T-helper 2 cell treated with Interferon-gamma antibody and Interleukin-4, amounts not matched to agents 100 ng/mL and 5 ng/mL, for 36 hours (primary cell): ENCODE measurements around the gene NGRN. TPM values are rescaled to one million over a fixed set of nuclear protein-coding genes. Genes with fewer than 3 reads are reported as not detected.

ENCODE experiments used
- intact Hi-C: fragments of 100-400 bp; cut with micrococcal nuclease; formaldehyde crosslinking; loops from one replicate; pipeline ENCODE4 v1.15.1; 2023
- total RNA-seq: library from RNA; stranded (reverse); gene quantifications from 2 replicates; pipeline ENCODE4 v1.2.3, GENCODE V29; 2022

Gene NGRN, protein sequence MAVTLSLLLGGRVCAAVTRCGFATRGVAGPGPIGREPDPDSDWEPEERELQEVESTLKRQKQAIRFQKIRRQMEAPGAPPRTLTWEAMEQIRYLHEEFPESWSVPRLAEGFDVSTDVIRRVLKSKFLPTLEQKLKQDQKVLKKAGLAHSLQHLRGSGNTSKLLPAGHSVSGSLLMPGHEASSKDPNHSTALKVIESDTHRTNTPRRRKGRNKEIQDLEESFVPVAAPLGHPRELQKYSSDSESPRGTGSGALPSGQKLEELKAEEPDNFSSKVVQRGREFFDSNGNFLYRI
- 30.0 and 31.8 TPM in 2 replicates for total RNA-seq

DNA sequence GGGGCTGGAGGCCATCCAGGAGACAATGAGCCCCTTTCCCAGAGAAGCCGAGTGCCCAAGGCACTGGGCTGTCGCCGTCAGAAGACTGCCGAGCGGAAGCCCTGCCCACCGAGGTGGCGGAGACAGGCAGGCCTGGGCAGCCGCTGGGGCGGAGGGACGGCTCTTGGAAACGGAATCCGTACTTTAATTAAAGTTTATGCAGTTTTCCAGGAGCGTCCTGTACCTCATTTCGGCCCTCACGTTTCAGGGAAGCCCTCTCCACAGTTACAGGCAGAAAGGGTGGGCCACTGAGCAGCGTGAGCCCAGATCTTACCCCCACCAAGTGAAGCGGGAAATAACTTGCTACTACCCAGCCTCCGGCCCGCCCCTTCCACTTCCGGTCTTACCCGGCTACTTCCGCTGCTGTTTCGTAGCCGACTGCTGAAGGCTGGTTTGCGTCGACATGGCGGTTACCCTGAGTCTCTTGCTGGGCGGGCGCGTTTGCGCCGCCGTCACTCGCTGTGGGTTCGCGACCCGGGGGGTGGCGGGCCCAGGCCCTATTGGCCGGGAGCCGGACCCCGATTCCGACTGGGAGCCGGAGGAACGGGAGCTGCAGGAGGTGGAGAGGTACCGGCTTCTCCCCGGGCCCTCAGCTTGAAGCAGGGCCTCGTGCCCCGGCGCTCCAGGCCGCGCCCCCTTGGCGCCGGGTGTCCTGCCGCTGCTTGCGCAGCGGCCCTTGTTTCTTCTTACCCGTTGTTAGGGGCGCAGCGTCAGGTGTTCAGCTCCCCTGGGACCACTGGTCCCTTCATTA, at the start of gene NGRN:
Gene NGRN, plus strand, starts transcription at position 402 of the 790 bp plus-strand sequence. Its CDS starts 41 bp downstream, at position 443.
- intact Hi-C loops = loop anchor here (1.0 to 5.0 kb wide), 3 partner anchors 17 to 168 kb away; partner anchors contain the start of genes GDPGP1 and TTLL13

DNA sequence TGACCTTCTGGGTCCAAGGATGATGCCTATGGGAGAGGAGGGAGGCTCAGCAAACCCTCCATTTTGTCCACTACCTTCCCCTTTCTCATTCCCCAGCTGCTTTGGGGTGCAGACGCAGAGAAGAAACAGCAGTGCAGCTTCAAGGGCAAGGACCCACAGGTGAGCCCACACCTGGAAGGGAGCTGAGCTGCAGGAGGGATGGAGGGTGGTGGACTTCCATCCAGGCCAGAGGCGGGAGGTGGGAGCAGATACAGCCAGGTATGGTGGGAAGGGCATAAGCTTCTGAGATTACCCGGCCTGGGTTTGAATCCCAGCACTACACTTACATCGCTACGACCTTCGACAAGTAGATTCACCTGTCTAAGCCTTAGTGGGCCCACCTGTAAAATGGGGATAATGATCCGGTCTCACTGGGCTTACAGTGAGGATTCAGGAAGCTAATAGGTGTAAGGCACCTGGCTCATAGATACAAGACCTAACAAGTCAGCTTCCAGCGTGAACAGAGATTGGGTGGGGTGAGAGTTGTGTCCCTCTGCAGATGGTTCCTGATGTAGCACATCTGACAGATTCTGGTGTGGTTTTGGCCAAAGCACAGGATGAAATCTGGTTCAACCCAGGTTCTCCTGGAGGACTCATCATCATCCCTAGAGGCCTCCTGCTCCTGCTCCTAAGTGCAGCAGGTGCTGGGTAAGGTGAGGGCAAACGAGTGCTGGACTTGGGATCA, 47.6 kb upstream of the NGRN start:
- intact Hi-C loops = no loop called here

DNA sequence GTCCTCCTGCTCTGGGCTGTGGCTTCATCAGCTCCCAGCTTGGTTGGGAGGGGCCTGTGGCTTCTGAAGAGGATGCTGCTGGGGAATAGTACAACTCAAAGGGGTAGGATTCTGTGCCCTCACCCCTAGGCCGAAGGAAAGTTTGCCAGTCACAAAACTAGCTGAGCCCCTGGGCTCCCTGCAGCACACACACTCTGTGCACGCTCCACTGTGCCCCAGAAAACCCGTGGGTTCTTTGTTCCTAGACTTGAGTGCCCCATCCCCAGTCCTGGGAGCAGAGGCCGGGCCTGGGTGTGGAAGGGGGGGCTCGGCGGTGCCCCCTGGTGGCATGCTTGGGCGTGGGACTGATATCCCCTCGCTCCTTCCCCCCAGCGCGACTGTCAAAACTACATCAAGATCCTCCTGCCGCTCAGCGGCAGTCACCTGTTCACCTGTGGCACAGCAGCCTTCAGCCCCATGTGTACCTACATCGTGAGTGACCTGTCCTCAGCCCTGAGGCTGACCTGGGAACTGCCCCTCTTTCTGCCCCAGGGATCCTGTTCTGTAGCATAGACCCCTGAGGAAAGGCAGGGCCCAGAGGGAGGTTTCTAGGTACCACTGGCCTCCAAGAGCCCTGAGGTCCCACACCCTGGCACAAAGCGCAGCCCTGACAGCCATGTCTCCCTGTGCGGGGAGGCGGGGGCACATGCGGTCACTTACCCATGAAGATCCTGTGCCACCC, 45.9 kb upstream of the NGRN start:
- intact Hi-C loops = loop anchor here (1.0 kb wide), 1 partner anchor 76 kb away; no protein-coding TSS in a partner anchor

DNA sequence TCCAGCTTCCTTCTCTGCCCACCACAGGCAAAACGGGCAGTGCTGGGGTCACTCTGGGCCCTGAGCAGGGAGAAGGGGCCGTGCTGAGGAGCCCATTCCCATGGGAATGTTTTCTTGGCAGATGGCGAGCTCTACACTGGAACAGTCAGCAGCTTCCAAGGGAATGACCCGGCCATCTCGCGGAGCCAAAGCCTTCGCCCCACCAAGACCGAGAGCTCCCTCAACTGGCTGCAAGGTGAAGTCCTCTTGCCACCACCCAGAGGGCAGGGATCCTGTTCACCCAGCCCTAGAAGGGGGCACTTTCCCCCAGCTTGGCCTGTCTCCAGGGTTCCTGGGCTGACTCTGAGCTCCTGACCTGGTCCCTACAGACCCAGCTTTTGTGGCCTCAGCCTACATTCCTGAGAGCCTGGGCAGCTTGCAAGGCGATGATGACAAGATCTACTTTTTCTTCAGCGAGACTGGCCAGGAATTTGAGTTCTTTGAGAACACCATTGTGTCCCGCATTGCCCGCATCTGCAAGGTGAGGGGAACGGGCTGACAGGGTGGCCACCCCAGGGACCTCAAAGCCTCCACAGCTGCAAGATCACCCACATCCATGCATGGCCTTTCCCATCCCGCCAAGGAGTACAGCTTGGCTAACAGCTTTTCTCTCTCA, 44.1 kb upstream of the NGRN start:
- intact Hi-C loops = no loop called here

DNA sequence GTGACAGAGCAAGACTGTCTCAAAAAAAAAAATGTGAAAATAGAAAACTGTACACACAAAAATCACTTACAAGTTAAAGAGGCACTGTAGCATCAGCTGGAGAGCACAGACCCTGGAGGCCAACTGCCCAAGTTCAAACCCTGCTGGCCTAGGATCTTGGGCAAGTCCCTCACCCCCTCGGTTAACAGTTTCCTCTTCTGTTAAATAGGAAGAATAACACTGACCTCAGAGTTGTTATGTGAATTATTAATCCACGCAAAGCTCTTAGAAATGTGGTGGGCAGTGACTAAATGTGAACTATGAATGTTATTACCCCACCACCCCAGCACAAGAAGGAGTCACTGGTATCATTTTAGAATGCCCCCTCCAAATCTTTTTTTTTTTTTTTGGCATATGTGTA, 42.9 kb upstream of the NGRN start:
- intact Hi-C loops = no loop called here

DNA sequence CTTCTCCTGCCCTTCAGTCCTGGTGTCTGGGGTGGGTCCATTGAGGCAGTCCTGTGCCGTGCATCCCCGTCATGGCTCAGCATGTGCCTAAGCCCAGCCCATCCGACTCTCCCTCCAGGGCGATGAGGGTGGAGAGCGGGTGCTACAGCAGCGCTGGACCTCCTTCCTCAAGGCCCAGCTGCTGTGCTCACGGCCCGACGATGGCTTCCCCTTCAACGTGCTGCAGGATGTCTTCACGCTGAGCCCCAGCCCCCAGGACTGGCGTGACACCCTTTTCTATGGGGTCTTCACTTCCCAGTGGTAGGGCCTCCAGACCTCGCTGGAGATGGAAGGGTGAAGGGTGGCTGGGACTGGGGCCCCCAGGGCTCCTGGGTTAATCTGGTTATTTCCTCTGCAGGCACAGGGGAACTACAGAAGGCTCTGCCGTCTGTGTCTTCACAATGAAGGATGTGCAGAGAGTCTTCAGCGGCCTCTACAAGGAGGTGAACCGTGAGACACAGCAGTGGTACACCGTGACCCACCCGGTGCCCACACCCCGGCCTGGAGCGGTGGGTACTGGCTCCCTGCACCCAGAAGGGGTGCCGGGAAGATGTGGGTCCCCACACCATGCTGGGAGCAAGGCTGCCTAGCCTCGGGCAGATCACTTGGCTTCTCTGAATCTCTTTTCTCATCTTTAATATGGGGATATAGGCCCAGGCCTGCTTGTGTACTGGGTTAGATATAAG, 41.9 kb upstream of the NGRN start:
- intact Hi-C loops = no loop called here

DNA sequence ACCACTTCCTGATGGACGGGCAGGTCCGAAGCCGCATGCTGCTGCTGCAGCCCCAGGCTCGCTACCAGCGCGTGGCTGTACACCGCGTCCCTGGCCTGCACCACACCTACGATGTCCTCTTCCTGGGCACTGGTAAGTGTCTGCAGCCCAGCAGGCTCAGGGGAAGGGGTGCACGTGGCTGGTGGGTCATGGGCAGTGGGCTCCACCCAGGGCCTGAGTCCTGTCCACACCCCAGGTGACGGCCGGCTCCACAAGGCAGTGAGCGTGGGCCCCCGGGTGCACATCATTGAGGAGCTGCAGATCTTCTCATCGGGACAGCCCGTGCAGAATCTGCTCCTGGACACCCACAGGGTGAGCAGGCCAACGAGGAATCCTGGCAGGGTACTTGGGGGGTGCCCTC, 40.4 kb upstream of the NGRN start:
- intact Hi-C loops = no loop called here

DNA sequence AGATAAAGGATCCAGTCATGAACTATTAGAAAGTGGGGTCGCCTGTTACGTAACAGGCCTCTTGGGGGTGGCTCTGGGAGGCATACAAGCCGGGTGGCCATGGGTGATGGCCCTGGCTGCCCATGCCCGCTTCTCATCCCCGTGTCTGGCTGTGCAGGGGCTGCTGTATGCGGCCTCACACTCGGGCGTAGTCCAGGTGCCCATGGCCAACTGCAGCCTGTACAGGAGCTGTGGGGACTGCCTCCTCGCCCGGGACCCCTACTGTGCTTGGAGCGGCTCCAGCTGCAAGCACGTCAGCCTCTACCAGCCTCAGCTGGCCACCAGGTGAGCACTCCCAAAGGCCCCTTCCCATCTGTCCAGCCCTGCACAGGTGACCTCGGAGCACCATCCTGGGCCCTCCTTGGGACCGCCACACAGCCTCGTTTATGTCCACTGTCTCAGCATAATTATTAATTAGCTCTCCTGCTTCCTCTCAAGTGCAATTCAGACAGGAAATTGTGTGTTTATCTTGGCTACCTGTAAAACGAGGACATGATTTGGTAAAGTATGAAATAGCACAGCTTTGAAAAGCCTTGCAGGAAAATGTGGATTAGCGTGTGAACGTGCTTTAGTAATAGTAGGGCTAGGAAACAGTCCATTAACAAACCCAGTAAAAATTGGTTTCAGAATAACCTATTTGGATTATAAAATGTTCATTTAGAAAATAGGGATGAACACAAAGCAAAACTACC, 39.8 kb upstream of the NGRN start:
- intact Hi-C loops = no loop called here

DNA sequence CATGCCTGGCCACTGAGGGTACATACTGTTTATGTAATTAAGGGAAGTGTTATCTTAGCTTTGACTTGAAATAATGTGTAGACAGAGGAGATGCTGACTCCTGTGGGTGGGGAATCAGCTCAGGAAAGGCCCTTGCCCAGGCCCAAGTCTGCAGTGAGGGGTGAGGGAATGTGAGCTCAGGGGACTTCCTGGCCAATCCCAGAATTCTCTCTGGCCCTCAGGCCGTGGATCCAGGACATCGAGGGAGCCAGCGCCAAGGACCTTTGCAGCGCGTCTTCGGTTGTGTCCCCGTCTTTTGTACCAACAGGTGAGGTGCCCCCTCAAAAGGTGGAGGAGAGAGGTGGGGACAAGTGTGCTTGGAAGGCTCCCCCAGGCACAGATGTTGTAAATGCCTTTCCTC, 38.1 kb upstream of the NGRN start:
- intact Hi-C loops = no loop called here

DNA sequence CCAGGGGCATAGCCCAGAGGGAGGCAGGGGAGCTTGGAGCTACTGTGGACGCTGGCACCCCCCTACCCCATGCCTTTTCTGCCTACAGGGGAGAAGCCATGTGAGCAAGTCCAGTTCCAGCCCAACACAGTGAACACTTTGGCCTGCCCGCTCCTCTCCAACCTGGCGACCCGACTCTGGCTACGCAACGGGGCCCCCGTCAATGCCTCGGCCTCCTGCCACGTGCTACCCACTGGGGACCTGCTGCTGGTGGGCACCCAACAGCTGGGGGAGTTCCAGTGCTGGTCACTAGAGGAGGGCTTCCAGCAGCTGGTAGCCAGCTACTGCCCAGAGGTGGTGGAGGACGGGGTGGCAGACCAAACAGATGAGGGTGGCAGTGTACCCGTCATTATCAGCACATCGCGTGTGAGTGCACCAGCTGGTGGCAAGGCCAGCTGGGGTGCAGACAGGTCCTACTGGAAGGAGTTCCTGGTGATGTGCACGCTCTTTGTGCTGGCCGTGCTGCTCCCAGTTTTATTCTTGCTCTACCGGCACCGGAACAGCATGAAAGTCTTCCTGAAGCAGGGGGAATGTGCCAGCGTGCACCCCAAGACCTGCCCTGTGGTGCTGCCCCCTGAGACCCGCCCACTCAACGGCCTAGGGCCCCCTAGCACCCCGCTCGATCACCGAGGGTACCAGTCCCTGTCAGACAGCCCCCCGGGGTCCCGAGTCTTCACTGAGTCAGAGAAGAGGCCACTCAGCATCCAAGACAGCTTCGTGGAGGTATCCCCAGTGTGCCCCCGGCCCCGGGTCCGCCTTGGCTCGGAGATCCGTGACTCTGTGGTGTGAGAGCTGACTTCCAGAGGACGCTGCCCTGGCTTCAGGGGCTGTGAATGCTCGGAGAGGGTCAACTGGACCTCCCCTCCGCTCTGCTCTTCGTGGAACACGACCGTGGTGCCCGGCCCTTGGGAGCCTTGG, 37.4 kb upstream of the NGRN start:
- intact Hi-C loops = no loop called here

DNA sequence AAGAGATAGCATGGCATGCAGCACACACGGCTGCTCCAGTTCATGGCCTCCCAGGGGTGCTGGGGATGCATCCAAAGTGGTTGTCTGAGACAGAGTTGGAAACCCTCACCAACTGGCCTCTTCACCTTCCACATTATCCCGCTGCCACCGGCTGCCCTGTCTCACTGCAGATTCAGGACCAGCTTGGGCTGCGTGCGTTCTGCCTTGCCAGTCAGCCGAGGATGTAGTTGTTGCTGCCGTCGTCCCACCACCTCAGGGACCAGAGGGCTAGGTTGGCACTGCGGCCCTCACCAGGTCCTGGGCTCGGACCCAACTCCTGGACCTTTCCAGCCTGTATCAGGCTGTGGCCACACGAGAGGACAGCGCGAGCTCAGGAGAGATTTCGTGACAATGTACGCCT, 36.5 kb upstream of the NGRN start:
- intact Hi-C loops = no loop called here

DNA sequence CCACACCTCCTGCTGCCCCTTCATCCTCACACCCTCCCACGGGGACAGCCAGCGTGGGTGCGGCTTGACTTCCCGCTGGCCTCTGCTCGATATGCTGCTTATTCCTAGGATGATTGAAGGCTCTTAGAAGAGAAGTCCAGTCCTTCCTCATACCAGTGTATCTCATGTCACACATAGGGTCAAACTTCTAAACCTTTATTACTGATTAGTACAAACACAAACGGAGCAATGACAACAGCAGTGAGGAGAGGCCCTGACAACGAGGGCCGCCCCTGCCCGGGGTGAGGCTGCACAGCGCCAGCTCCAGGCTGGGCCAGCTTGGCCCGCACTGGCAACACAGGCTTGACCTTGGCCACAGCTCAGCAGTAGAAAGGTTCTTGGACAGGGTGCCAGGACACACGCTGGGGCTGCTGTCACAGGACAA, 35.4 kb upstream of the NGRN start:
- intact Hi-C loops = loop anchor here (5.0 kb wide), 3 partner anchors 88 to 702 kb away; partner anchors contain the start of gene HDDC3

DNA sequence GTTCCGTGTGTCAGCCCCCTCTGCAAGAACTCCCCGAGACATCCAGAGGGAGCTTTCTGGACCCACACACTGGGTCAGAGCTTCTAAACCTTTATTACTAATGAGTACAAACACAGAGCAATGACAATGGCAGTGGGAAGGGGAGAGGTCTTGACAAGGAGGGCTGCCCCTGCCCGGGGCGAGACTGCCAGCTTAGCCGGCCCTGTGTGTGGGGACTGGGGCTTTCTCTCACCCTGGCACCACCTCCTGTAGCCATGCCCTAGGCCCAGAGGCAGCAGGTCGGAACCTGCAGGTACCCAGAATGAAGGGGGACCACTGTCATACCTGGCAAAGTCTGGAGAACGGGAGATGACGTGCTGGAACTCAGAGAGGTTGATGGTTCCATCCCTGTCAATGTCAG, 34.9 kb upstream of the NGRN start:
- intact Hi-C loops = loop anchor here (1.0 to 5.0 kb wide), 5 partner anchors 29 to 702 kb away; partner anchors contain the start of genes HDDC3, IDH2 and SEMA4B

DNA sequence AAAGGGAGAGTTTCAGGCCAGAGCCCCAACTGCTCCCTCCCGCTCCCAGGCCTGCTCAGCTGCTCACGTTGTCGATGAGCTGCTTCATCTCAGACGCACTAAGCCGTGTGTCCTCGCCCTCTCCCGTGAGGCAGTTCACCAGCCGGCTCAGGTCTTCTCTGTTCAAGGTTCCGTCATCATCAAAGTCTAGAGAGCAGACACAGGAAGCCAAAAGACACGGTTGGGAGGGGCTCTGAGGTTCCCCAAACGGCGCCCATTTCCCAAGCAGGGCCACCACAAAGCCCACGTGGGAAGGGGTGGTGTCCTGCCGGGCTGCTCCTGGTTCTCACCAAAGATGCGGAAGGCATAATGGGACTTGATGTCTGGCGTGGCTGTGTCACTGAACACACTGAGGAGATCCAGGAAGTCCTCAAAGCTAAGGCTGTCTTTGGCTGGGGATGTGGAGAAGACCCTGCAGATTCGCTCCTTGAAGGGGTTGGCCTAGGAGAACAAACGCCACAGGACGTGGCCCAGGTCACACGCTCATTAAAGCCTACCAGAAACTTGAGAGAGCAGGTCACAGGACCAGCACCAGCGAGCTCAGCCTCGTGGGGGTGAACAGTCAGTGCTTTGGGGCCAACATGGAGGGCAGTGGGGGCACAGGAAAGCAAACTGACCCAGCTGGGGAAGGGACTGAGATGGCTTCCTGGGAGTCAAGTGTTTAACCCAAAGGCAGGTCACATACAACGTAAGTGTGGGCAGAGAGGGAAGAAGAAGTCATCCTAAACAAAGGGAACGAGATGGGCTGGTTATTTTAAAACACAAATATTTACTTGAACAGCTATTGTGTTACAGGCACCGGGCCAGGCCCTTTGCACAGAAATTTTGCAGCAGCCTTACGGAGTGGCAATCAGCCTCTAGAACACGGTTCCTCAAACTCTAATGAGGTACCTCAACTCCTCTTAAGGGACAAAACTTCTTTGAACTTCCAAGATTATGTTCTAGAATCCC, 34.1 kb upstream of the NGRN start:
- intact Hi-C loops = loop anchor here (1.0 to 5.0 kb wide), 5 partner anchors 30 to 701 kb away; partner anchors contain the start of genes HDDC3, IDH2 and SEMA4B

DNA sequence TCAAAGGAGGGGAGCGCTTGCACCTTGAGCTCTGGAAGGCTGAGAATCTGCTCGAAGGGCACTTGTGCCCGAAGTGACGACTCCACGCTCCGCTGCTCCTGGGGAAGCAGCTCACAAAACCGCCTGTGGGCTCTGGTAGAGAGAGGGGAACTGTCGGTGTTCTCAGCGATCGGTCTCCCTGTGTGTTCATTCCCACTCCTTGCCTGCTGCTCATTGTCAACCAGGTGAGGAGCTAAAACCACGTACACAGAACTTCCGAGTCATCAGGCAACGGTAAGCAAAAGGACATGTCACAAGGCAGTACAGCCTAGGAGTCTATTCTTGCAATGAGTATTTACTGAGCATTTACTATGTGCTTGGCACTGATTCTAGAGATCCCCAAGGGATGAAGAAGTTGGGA, 33.3 kb upstream of the NGRN start:
- intact Hi-C loops = loop anchor here (5.0 kb wide), 3 partner anchors 90 to 700 kb away; partner anchors contain the start of gene HDDC3

DNA sequence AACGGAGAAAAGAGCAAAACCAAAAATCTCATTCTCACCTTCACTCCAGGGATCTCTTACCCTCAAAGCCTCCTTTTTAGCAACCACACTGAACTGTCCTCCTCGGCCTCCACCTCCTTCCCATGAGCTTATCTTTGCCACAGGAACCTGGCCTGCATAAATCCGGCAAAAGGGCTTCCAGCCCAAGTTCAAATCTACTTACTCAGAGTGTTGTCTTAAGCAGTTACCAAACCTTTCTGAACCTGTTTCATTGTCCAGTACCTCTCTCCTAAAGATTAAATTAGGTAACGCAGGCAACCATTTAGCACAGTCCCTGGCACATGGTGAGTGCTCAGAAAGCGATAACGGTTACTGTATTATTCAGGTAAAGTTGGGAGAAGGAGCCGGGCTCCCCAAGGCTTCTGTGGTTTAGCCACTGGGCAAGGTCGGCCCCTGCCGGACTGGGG, 32.5 kb upstream of the NGRN start:
- intact Hi-C loops = loop anchor here (1.0 to 5.0 kb wide), 4 partner anchors 91 to 699 kb away; partner anchors contain the start of gene HDDC3
